AG09319 (cell line): ENCODE data around the gene AHCYL2.
"Not testable (repeated sequence)": the region's sequence is repeated elsewhere in the genome, so short reads cannot be mapped to it uniquely, and the experiment has no call there.

Experiments
- DNase-seq: peaks from one replicate; pipeline ENCODE4 v3.0.0-alpha.2; 2010; ENCODE audit warnings: low read depth; ENCODE audit errors: extremely low read depth
- TF ChIP-seq, protein P1 (sequence below): IDR thresholded peaks from 2 replicates; pipeline ENCODE4 v1.5.1; 2011; ENCODE audit warnings: low read depth, mild to moderate bottlenecking, inconsistent platforms, low read length, moderate library complexity

AHCYL2 gene

GRCh38 chr7:129443612-129444011, 218.8 kb downstream of the AHCYL2 start:
- no peak for DNase-seq
- TF ChIP-seq, protein P1, sequence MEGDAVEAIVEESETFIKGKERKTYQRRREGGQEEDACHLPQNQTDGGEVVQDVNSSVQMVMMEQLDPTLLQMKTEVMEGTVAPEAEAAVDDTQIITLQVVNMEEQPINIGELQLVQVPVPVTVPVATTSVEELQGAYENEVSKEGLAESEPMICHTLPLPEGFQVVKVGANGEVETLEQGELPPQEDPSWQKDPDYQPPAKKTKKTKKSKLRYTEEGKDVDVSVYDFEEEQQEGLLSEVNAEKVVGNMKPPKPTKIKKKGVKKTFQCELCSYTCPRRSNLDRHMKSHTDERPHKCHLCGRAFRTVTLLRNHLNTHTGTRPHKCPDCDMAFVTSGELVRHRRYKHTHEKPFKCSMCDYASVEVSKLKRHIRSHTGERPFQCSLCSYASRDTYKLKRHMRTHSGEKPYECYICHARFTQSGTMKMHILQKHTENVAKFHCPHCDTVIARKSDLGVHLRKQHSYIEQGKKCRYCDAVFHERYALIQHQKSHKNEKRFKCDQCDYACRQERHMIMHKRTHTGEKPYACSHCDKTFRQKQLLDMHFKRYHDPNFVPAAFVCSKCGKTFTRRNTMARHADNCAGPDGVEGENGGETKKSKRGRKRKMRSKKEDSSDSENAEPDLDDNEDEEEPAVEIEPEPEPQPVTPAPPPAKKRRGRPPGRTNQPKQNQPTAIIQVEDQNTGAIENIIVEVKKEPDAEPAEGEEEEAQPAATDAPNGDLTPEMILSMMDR: no peak

- not testable (repeated sequence) for DNase-seq
These were observed 219.9 kb downstream of the AHCYL2 start for GRCh38 chr7:129444776-129445175.

DNA sequence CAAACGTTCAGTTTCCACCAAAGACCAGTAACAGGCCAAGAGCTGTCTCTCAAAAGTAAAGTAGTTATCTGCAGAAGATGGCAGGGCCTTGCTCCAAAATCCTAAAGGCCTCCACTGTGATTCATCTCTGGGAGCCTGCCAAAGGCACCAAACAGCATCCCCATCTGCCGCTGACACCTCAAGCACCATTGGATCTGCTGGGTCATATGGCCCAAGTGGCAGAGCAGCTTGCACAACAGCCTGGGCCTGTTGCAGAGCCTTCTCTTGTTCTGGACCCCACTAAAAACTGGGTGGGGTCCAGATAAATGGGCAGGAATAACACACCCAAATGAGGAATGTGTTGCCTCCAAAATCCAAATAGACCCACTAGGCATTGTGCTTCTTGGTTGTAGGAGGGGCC, 222.1 kb downstream of the AHCYL2 start:
- not testable (repeated sequence) for DNase-seq

DNA sequence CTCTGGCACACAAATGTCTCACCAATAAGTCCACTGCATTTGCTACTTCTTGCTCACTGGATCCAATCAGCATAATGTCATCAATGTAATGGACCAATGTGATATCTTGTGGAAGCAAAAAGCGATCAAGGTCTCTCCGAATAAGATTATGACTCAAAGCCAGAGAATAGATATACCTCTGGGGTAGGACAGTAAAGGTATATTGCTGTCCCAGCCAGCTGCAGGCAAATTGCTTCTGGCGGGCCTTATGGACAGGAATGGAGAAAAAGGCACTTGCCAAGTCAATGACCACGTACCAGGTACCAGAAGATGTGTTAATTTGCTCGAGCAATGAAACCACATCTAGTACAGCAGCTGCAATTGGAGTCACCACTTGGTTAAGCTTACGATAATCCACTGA, 222.6 kb downstream of the AHCYL2 start:
- DNase-seq: not testable (repeated sequence)

DNA sequence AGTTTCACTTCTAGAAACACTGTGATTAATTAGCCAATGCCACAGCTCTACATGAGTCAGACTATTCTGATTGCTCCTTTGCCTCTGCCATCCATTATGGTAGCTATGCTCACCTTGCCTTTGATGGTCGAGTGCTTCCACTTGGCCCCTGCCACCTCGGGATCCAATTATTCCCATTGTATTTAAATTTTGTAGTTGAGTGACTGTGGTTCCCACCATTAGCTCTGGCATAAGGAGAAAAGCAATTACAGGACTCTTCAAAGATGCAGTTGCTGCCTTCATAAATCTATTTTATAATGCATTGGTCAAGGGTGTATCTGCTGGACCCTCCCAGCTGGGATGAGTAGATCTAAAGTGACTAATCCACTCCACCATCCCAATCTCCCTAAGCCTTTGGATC, 223.8 kb downstream of the AHCYL2 start:
- DNase-seq: not testable (repeated sequence)

GRCh38 chr7:129450295-129450694, 225.5 kb downstream of the AHCYL2 start:
- DNase-seq: no peak
- TF ChIP-seq, protein P1: no peak

- TF ChIP-seq, protein P1: no peak
- DNase-seq: no peak
These were observed 227.9 kb downstream of the AHCYL2 start for GRCh38 chr7:129452589-129453231.

GRCh38 chr7:129453510-129454248, 228.8 kb downstream of the AHCYL2 start:
- TF ChIP-seq, protein P1: no peak
- DNase-seq: no peak

- TF ChIP-seq, protein P1: no peak
- DNase-seq: no peak
These were observed 229.4 kb downstream of the AHCYL2 start for GRCh38 chr7:129454249-129454551.
